Activated CD8-positive, alpha-beta memory T cell treated with anti-CD3 and anti-CD28 coated beads, Interleukin-2, amount 50 U/mL, for 48 hours (primary cell): ENCODE results near the gene DDIAS.
"Not testable (repeated sequence)": the region's sequence is repeated elsewhere in the genome, so short reads cannot be mapped to it uniquely, and the experiment has no call there.

Experiments
- DNase-seq: peaks from one replicate; pipeline ENCODE4 v3.0.0-alpha.2; 2020

Gene DDIAS

GRCh38 chr11:82929121-82929520, 27.6 kb downstream of the DDIAS start:
- DNase-seq, result no peak

GRCh38 chr11:82930229-82930628, 28.7 kb downstream of the DDIAS start:
- DNase-seq, result no peak

- DNase-seq, result no peak
Measured at GRCh38 chr11:82930734-82931133, 29.2 kb downstream of the DDIAS start.

GRCh38 chr11:82932564-82932963, 31.0 kb downstream of the DDIAS start:
- DNase-seq, result no peak

- DNase-seq, result no peak
Measured at GRCh38 chr11:82936261-82936660, 34.7 kb downstream of the DDIAS start.

- no peak for DNase-seq
Measured at GRCh38 chr11:82937554-82937953, 36.0 kb downstream of the DDIAS start.

- no peak for DNase-seq
Measured at GRCh38 chr11:82939456-82939855, 37.9 kb downstream of the DDIAS start.

GRCh38 chr11:82942376-82942775, 40.8 kb downstream of the DDIAS start:
- DNase-seq, result no peak

GRCh38 chr11:82943430-82943829, 41.9 kb downstream of the DDIAS start:
- not testable (repeated sequence) for DNase-seq

- DNase-seq, result no peak
Measured at GRCh38 chr11:82944198-82944597, 42.7 kb downstream of the DDIAS start.

GRCh38 chr11:82945041-82945440, 43.5 kb downstream of the DDIAS start:
- DNase-seq, result not testable (repeated sequence)

- no peak for DNase-seq
Measured at GRCh38 chr11:82945682-82946081, 44.1 kb downstream of the DDIAS start.

GRCh38 chr11:82949352-82949751, 47.8 kb downstream of the DDIAS start:
- DNase-seq, result no peak

GRCh38 chr11:82950502-82950901, 49.0 kb downstream of the DDIAS start:
- DNase-seq, result not testable (repeated sequence)

GRCh38 chr11:82955736-82956453, 54.4 kb downstream of the DDIAS start:
- DNase-seq, result peak; percentile 69

GRCh38 chr11:82959987-82960778, 58.6 kb downstream of the DDIAS start:
- no peak for DNase-seq

- DNase-seq, result no peak
Measured at GRCh38 chr11:82960779-82961143, 59.2 kb downstream of the DDIAS start.

- not testable (repeated sequence) for DNase-seq
Measured at GRCh38 chr11:82962021-82962420, 60.5 kb downstream of the DDIAS start.

- DNase-seq, result no peak
Measured at GRCh38 chr11:82967381-82967780, 65.8 kb downstream of the DDIAS start.

- DNase-seq, result no peak
Measured at GRCh38 chr11:82969811-82970210, 68.3 kb downstream of the DDIAS start.

GRCh38 chr11:82970507-82971083, 69.1 kb downstream of the DDIAS start:
- DNase-seq, result not testable (repeated sequence)

GRCh38 chr11:82971519-82971946, 70.0 kb downstream of the DDIAS start:
- DNase-seq, result peak; percentile 65

- DNase-seq, result no peak
Measured at GRCh38 chr11:82972103-82972502, 70.6 kb downstream of the DDIAS start.

GRCh38 chr11:82974135-82974534, 72.6 kb downstream of the DDIAS start:
- DNase-seq, result no peak
